Colonic mucosa (tissue), 4 donors: ENCODE results near the gene DACT3. TPM values are rescaled to one million over a fixed set of nuclear protein-coding genes. Genes with fewer than 3 reads are reported as not detected.
A peak's percentile ranks its signal among the peaks of the same experiment; 100 is the strongest.

ENCODE experiments used
- DNase-seq: peaks from one replicate; pipeline ENCODE4 v3.0.0-alpha.2; 2020
- H3K27ac ChIP-seq: fragments of 200-600 bp; one replicate; pipeline ENCODE4 v1.8.0; 2021
- H3K27me3 ChIP-seq: fragments of 200-600 bp; one replicate; pipeline ENCODE4 v1.8.0; 2021
- H3K36me3 ChIP-seq: fragments of 200-600 bp; one replicate; pipeline ENCODE4 v1.8.0; 2021
- H3K4me1 ChIP-seq: fragments of 200-600 bp; one replicate; pipeline ENCODE4 v1.8.0; 2021; ENCODE audit warnings: mild to moderate bottlenecking
- H3K4me3 ChIP-seq: fragments of 200-600 bp; one replicate; pipeline ENCODE4 v1.8.0; 2021
- H3K9ac ChIP-seq, 2 donors: one replicate each; pipeline ENCODE4 v1.7.0; 2013; ENCODE audit warnings: control low read depth in 2 of 2, low read depth in 2 of 2, low read length in 2 of 2
- H3K9me3 ChIP-seq: fragments of 200-600 bp; one replicate; pipeline ENCODE4 v1.8.0; 2021
- intact Hi-C: fragments of 100-400 bp; cut with DNase I; formaldehyde crosslinking; loops from one replicate; pipeline ENCODE4 v1.14.1; 2022
- total RNA-seq, 2 donors: library from RNA; stranded (reverse); fragmentation: NEBNext Ultra II Directional in 1 of 2; extraction: Animal tissue kit (Norgen Biotek cat#: 25700) in 1 of 2; gene quantifications; one replicate each; pipeline ENCODE4 v1.2.1, GENCODE V29; 2021
- TF ChIP-seq, protein P1 (sequence below): fragments of 200-600 bp; IDR thresholded peaks from one replicate; pipeline ENCODE4 v1.8.0; 2022; ENCODE audit warnings: antibody characterized with exemption, mild to moderate bottlenecking
- donor health status: healthy.
- donor health status: DM: no; HTN: no; CAD: no.
- donor health status: DM: no; HTN: no; CAD: no.

DACT3 gene
- total RNA-seq, 2 donors from 2014 or later = 1.6 to 5.3 TPM

DNA sequence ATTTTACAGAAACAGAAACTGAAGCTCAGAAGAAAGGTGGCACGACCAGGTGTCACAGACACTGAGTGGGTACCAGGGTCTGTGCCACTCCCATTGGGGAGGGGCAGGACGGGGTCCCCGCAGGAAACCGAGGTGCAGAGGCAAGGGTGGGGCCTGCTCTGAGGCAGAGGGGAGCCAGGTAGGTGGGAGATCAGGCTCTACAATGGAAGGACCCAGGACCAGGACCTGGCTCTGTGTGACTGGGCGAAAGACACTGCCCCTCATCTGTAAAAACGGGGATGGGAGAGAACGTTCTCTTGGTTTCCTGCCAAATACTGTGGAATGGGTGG lies 38.9 kb downstream of the DACT3 start:
- Histone ChIP-seq H3K27me3 (no peaks in the 10 kb centered on the region), H3K4me1 (peaks cover 5% of the 10 kb centered on the region), H3K9me3 (no peaks in the 10 kb centered on the region), H3K36me3 (no peaks in the 10 kb centered on the region), H3K9ac (no peak overlapping the region), H3K27ac (no peak overlapping the region), H3K4me3 (no peak overlapping the region)
- TF ChIP-seq, protein P1, sequence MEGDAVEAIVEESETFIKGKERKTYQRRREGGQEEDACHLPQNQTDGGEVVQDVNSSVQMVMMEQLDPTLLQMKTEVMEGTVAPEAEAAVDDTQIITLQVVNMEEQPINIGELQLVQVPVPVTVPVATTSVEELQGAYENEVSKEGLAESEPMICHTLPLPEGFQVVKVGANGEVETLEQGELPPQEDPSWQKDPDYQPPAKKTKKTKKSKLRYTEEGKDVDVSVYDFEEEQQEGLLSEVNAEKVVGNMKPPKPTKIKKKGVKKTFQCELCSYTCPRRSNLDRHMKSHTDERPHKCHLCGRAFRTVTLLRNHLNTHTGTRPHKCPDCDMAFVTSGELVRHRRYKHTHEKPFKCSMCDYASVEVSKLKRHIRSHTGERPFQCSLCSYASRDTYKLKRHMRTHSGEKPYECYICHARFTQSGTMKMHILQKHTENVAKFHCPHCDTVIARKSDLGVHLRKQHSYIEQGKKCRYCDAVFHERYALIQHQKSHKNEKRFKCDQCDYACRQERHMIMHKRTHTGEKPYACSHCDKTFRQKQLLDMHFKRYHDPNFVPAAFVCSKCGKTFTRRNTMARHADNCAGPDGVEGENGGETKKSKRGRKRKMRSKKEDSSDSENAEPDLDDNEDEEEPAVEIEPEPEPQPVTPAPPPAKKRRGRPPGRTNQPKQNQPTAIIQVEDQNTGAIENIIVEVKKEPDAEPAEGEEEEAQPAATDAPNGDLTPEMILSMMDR = no peak
- intact Hi-C loops = no loop called here
- DNase-seq = no peak

DNA sequence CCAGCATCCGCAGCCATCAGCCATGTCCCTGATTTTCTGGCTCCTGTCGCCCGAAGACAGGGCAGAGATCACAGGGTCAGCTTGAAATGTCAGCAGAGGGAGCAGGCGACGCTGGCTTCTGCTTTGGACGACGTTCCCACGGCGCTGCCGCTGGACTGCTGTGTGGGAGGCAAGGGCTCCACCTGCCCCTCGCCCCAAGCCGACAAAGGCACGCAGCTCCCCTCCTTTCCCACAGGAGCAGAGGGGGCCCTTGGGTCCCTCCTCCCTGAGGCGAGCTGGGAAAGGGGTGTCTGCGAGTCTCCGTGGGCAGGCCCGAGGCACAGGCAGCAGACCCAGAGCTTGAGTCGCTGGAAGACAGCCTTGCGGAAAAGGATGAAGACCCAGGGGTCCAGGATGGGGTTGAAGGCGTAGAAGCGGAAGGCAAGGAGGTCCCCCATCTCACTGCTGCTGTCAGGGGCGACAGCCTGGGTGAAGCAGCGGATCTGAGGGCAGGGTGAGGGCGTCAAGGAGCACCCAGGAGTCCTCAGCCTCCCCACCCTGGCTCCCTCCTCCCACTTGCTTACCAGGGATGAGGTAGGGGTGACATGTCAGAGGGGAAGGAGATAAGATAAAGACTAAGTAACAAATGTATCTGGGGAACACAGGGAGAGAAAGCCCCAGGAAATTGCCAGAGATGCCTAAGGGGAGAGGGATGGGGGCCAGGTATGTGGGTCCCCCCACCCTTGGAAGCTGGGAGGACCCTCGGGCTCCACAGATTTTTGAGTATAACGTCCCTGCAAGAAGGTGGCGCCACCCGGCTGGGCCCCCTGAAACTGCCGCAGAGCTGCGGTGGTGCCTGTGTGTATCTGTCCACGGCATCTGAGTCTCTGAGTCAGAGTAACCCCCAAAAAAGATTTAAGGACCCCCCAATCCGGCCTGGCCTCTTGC lies 39.5 kb downstream of the DACT3 start:
- Histone ChIP-seq H3K36me3 (no peaks in the 10 kb centered on the region), H3K27ac (peak overlapping the region; percentile 32), H3K9ac (peak overlapping the region; percentile 40 to 66), H3K4me1 (peaks cover 5% of the 10 kb centered on the region), H3K27me3 (no peaks in the 10 kb centered on the region), H3K9me3 (no peaks in the 10 kb centered on the region), H3K4me3 (no peak overlapping the region)
- TF ChIP-seq, protein P1 = no peak
- no peak for DNase-seq
- intact Hi-C loops = no loop called here

DNA sequence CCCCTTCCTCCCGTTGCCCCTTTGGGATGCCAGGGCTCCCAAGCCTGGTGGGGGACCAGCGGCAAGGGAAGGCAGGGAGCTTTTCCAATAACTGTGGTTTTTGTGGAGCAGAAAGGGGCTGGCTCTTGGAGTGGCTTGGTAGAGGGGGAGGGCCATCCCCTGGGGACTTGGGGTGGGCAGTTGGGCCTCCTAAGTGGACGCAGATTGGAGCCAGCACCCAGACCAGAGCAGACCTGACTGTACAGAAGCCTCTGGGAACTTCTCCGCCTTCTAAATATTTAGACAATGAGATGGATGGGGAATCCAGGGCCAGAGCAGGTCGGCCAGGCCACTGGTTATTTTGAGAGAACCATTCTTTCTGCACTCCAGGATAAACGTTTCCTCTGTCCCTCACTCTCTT lies 40.3 kb downstream of the DACT3 start:
- no peaks in the 10 kb centered on the region for H3K36me3 ChIP-seq
- no peak overlapping the region for H3K4me3 ChIP-seq
- peaks cover 5% of the 10 kb centered on the region for H3K4me1 ChIP-seq
- peak overlapping the region; percentile 32 for H3K27ac ChIP-seq
- TF ChIP-seq, protein P1 = no peak
- peak overlapping the region; percentile 40 to 66 for H3K9ac ChIP-seq
- DNase-seq = no peak
- no peaks in the 10 kb centered on the region for H3K27me3 ChIP-seq
- H3K9me3 ChIP-seq = no peaks in the 10 kb centered on the region
- intact Hi-C loops = no loop called here

DNA sequence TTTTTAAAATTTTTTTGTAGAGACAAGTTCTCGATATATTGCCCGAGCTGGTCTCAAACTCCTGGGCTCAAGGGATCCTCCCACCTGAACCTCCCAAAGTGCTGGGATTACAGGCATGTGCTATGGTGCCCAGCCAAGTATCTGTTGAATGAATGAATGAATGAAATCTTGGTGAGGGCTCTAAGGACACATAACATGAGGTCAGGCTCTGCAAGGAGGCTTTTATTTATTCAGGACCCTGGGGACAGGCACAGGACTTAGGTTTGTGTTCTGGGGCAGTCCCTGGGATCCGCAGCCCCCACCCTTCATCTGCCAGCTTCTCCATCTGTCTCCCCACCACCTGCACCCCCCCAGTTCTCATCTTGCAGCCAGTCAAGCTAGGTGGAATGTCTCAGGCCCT lies 40.7 kb downstream of the DACT3 start:
- DNase-seq = no peak
- TF ChIP-seq, protein P1 = no peak
- H3K4me3 ChIP-seq = no peak overlapping the region
- peak overlapping the region in 1 of 2 donors; percentile 24 for H3K9ac ChIP-seq
- H3K27me3 ChIP-seq = no peaks in the 10 kb centered on the region
- H3K36me3 ChIP-seq = no peaks in the 10 kb centered on the region
- H3K4me1 ChIP-seq = peaks cover 5% of the 10 kb centered on the region
- no peaks in the 10 kb centered on the region for H3K9me3 ChIP-seq
- peak overlapping the region; percentile 32 for H3K27ac ChIP-seq
- intact Hi-C loops = no loop called here

DNA sequence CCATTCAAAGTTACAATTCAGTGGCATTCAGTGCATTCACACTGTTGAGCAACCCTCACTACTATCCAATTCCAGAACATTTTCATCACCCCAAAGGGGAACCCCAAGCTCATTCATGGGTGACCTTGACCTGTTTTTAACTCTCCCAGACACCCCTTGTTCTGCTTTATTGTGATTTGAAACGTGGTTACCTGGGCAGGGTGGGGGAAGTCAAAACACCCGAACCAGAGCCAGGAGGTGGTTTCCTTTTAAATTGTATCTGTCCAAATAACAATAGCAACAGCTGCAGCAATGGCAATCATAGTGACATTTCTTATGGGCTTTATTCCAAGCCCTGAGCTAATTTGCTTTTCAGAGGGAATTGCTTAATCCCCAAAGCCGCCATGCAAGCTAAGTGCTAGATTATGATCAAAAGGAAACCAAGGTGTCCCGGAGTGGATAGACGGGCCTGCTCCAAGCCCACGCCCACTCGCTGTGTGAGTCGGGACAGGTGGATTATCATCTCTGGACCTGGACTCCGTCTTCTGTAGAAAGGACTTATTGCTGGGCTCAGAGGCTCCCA lies 42.2 kb downstream of the DACT3 start:
- H3K4me3 ChIP-seq = no peak overlapping the region
- no peak overlapping the region for H3K27ac ChIP-seq
- intact Hi-C loops = no loop called here
- DNase-seq = no peak
- TF ChIP-seq, protein P1 = no peak
- no peaks in the 10 kb centered on the region for H3K27me3 ChIP-seq
- H3K9ac ChIP-seq = no peak overlapping the region
- H3K9me3 ChIP-seq = no peaks in the 10 kb centered on the region
- H3K4me1 ChIP-seq = peaks cover 5% of the 10 kb centered on the region
- H3K36me3 ChIP-seq = no peaks in the 10 kb centered on the region
